Placental pericyte (primary cell): Measurements from ENCODE around the gene WASF3. TPM values are rescaled to one million over a fixed set of nuclear protein-coding genes. Genes with fewer than 3 reads are reported as not detected.

Experiments used
- total RNA-seq: library from RNA; depleted of rRNA; stranded (reverse); fragments of >200 nt; gene quantifications from 2 replicates; pipeline ENCODE4 v1.2.3, GENCODE V29; 2012

The WASF3 gene
- total RNA-seq = 4.2 and 9.9 TPM in 2 replicates

DNA sequence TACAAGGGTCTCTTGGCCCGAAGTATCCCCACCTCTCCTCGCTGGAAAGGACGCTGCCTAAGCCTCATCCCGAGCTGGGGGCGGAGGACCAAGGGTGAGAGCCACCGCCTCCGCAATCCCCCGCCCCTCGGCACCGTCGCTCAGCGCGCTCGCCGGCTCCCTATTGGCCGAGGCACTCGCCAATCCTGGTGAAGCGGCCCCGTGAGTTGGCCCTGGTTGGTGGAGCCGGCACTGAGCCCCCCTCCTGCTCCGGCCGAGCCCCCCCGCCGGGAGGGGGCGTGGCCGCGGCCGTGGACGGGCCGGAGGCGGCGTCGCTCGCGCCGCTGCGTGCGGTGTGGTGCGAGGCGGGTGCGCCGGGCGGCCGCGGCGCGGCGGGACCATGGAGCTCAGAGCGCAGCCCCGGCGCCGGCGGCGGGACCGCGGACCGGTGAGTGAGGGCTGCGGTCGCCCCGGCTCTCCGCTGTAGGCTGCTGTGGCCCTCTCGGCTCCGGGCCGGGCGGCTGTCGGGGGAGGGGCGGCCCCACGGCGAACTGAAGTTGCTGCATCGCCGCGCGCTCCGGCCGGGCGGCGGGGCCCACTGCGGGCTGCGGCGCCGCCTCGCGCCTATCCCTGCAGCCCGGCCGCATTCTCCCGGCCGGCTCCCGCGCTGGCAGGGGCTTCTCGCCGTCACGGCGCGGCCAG is at the start of gene WASF3:
TSS of gene WASF3 (plus strand) at position 291 of the 681 bp plus-strand sequence. CDS start 84,588 bp downstream, outside the sequence.

Other genes starting within 250 kb of the WASF3 start
- gene GPR12, start 203.1 kb downstream of the WASF3 start, total RNA-seq = not detected in 2 replicates